GM21825 (cell line): Measurements from ENCODE around the gene SRC.

Source experiments
- ATAC-seq: cut with Tn5 transposase; IDR thresholded peaks from one replicate; pipeline ENCODE4 v1.9.1; 2021; ENCODE audit warnings: mild to moderate bottlenecking, moderate library complexity; ENCODE audit not compliant: unreplicated experiment

SRC gene

GRCh38 chr20:37345339-37346235 lies at the start of gene SRC:
Gene SRC (plus strand): TSS chr20:37346140. CDS start chr20:37384154, 38,014 bp downstream.
- ATAC-seq = no peak

GRCh38 chr20:37296371-37296770 lies 49.6 kb upstream of the SRC start:
- ATAC-seq = no peak

GRCh38 chr20:37297066-37297736 lies 48.7 kb upstream of the SRC start:
- no peak for ATAC-seq

- no peak for ATAC-seq
These were observed 47.6 kb upstream of the SRC start for GRCh38 chr20:37298190-37298939.

GRCh38 chr20:37299718-37300528 lies 46.0 kb upstream of the SRC start:
- no peak for ATAC-seq

GRCh38 chr20:37301120-37301519 lies 44.8 kb upstream of the SRC start:
- ATAC-seq = no peak

GRCh38 chr20:37301558-37301957 lies 44.4 kb upstream of the SRC start:
- ATAC-seq = no peak

- ATAC-seq = no peak
These were observed 43.0 kb upstream of the SRC start for GRCh38 chr20:37302981-37303380.

GRCh38 chr20:37303637-37304036 lies 42.3 kb upstream of the SRC start:
- no peak for ATAC-seq

- ATAC-seq = no peak
These were observed 40.9 kb upstream of the SRC start for GRCh38 chr20:37305079-37305478.

- no peak for ATAC-seq
These were observed 40.1 kb upstream of the SRC start for GRCh38 chr20:37305839-37306238.

GRCh38 chr20:37308086-37309050 lies 37.6 kb upstream of the SRC start:
- ATAC-seq = peak; percentile 84

GRCh38 chr20:37309290-37309689 lies 36.6 kb upstream of the SRC start:
- ATAC-seq = no peak

GRCh38 chr20:37309936-37310590 lies 35.9 kb upstream of the SRC start:
- ATAC-seq = no peak

- no peak for ATAC-seq
These were observed 35.0 kb upstream of the SRC start for GRCh38 chr20:37310951-37311350.

- ATAC-seq = no peak
These were observed 34.1 kb upstream of the SRC start for GRCh38 chr20:37311710-37312355.

- no peak for ATAC-seq
These were observed 32.3 kb upstream of the SRC start for GRCh38 chr20:37313546-37314091.

GRCh38 chr20:37314099-37314498 lies 31.8 kb upstream of the SRC start:
- no peak for ATAC-seq
